ENCODE measurements around the gene SYT17. TPM values are rescaled to one million over a fixed set of nuclear protein-coding genes. Genes with fewer than 3 reads are reported as not detected.

SYT17 gene
- total RNA-seq, 1 donor from 2014 or later = 2.4 TPM

DNA sequence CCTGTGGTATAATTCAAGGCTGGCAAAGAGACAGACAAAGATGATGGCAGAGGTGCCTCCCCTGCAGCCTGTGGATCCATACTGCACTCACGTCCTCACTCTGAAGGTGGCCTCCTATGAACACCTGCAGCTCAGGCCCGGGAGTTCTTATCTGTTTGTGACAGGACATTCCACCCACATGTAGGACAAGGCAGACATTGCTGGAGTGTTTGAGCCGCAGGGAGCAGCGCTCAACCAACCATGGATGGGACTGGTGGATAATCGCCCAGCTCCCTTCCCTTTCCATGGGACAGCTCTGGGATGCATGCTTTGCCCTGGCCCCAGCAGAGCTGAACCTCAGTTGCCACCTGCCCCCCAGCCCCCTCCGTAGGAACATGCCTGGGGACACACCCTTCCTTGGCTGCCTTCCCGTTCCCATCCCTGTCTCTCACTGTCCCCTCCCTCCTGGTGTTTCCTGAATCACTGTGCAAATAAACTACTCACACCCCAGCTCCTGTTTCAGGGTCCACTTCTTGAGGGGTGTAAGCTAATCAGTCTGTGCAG, 32.1 kb upstream of the SYT17 start:
- H3K9me3 ChIP-seq = no peaks in the 10 kb centered on the region
- H3K27ac ChIP-seq = no peak overlapping the region
- no peak for DNase-seq (ENCODE audit: low spot score in 2 of 2)
- no peaks in the 10 kb centered on the region for H3K36me3 ChIP-seq
- intact Hi-C loops (cut with DNase I) = no loop called here
- no peaks in the 10 kb centered on the region for H3K27me3 ChIP-seq
- no peak overlapping the region for H3K4me3 ChIP-seq
- TF ChIP-seq, protein P1, sequence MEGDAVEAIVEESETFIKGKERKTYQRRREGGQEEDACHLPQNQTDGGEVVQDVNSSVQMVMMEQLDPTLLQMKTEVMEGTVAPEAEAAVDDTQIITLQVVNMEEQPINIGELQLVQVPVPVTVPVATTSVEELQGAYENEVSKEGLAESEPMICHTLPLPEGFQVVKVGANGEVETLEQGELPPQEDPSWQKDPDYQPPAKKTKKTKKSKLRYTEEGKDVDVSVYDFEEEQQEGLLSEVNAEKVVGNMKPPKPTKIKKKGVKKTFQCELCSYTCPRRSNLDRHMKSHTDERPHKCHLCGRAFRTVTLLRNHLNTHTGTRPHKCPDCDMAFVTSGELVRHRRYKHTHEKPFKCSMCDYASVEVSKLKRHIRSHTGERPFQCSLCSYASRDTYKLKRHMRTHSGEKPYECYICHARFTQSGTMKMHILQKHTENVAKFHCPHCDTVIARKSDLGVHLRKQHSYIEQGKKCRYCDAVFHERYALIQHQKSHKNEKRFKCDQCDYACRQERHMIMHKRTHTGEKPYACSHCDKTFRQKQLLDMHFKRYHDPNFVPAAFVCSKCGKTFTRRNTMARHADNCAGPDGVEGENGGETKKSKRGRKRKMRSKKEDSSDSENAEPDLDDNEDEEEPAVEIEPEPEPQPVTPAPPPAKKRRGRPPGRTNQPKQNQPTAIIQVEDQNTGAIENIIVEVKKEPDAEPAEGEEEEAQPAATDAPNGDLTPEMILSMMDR (IDR thresholded peaks at IDR 0.05) = no peak
- H3K4me1 ChIP-seq = no peaks in the 10 kb centered on the region

GRCh38 chr16:19136549-19137196, 31.4 kb upstream of the SYT17 start:
- DNase-seq (ENCODE audit: low spot score in 2 of 2) = no peak
- Histone ChIP-seq H3K27me3 (no peaks in the 10 kb centered on the region), H3K4me1 (no peaks in the 10 kb centered on the region), H3K4me3 (no peak overlapping the region), H3K9me3 (no peaks in the 10 kb centered on the region), H3K36me3 (no peaks in the 10 kb centered on the region), H3K27ac (no peak overlapping the region)
- TF ChIP-seq, protein P1 (IDR thresholded peaks at IDR 0.05) = no peak
- intact Hi-C loops (cut with DNase I) = no loop called here

DNA sequence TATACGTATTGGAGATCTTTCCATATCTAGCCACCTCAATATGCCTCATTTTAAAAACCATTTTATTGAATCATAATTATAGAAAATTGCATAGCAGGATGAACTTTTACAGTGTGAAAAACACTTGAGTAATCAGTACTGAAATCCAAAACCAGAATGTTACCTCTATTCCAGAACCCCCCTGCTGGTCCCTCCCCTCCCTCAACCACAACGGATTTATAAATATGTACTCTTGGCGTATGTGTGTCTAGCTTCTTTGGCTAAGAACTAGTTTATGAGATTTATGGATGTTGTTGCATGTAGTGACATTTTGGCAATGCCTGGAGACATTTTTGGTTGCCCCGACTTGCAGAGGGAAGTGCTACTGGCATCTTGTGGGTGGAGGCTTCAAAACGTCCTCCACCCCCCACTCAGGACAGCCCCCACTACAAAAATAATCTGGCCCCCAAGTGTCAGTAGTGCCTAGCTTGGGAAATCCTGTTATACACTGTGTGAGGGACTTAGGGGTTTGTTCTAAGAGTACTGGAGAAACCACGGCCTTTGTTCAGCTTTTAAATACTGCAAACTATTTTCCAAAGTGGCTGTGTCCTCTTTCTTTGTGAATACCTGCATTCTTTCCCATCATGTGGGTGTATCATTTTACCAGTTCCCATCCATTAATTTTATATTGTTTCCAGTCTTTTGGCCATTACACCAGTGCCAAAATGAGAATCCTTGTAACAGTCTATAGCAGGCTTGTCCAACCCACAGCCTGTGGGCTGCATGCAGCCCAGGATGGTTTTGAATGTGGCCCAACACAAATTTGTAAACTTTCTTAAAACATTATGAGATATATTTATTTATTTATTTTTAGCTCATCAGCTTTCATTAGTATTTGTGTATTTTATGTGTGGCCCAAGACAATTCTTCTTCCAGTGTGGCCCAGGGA, 30.6 kb upstream of the SYT17 start:
- intact Hi-C loops (cut with DNase I) = no loop called here
- DNase-seq (ENCODE audit: low spot score in 2 of 2) = no peak
- no peaks in the 10 kb centered on the region for H3K9me3 ChIP-seq
- no peaks in the 10 kb centered on the region for H3K27me3 ChIP-seq
- H3K4me1 ChIP-seq = no peaks in the 10 kb centered on the region
- H3K27ac ChIP-seq = no peak overlapping the region
- no peak overlapping the region for H3K4me3 ChIP-seq
- no peaks in the 10 kb centered on the region for H3K36me3 ChIP-seq
- TF ChIP-seq, protein P1 (IDR thresholded peaks at IDR 0.05) = no peak

DNA sequence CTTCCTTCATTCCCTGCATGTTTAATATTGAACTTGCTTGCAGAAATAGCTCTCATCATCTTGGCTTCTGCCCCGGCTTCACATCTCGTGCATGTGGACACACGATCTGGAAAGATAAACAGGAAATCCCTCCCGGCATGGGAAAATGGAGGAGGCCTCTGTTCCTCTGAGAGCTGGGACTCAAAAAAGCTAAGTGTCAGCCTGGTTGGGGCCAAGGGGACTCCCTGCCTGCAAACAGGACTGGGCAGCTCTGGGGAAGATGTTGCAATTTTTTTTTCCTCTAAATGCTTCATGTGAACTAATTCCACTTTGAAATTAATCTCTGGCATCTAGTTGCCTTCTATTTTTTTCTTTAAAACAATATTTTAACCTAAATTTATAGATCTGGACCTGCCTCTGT, 29.4 kb upstream of the SYT17 start:
- Histone ChIP-seq H3K4me1 (no peaks in the 10 kb centered on the region), H3K27me3 (no peaks in the 10 kb centered on the region), H3K4me3 (no peak overlapping the region), H3K36me3 (no peaks in the 10 kb centered on the region), H3K9me3 (no peaks in the 10 kb centered on the region), H3K27ac (no peak overlapping the region)
- TF ChIP-seq, protein P1 (IDR thresholded peaks at IDR 0.05) = no peak
- intact Hi-C loops (cut with DNase I) = no loop called here
- peak in 1 of 2 donors; percentile 78 for DNase-seq (ENCODE audit: low spot score in 2 of 2)

- Histone ChIP-seq H3K27ac (no peak overlapping the region), H3K4me3 (no peak overlapping the region), H3K36me3 (no peaks in the 10 kb centered on the region), H3K9me3 (no peaks in the 10 kb centered on the region), H3K27me3 (no peaks in the 10 kb centered on the region), H3K4me1 (no peaks in the 10 kb centered on the region)
- intact Hi-C loops (cut with DNase I) = no loop called here
- no peak for DNase-seq (ENCODE audit: low spot score in 2 of 2)
- TF ChIP-seq, protein P1 (IDR thresholded peaks at IDR 0.05) = no peak
These were observed 28.5 kb upstream of the SYT17 start for GRCh38 chr16:19139436-19140091.

All from ascending aorta (tissue), 2 donors.